Fibroblast of the aortic adventitia (primary cell): ENCODE data around the gene CPED1. TPM values are rescaled to one million over a fixed set of nuclear protein-coding genes. Genes with fewer than 3 reads are reported as not detected.
A peak's percentile ranks its signal among the peaks of the same experiment; 100 is the strongest.

Experiments used
- DNase-seq: peaks from one replicate; pipeline ENCODE4 v3.0.0-alpha.2; 2010; ENCODE audit warnings: low read depth
- H3K4me3 ChIP-seq: 2 replicates; pipeline ENCODE4 v1.5.1; 2011; ENCODE audit warnings: low read depth, mild to moderate bottlenecking, control low read depth, low read length, moderate library complexity
- CTCF ChIP-seq: IDR thresholded peaks from 2 replicates; pipeline ENCODE4 v1.5.1; 2011; ENCODE audit warnings: mild to moderate bottlenecking, low read length, control low read depth, inconsistent platforms; ENCODE audit not compliant: insufficient read depth
- total RNA-seq: library from RNA; depleted of rRNA; stranded (reverse); fragments of >200 nt; gene quantifications from 2 replicates; pipeline ENCODE4 v1.2.3, GENCODE V29; 2012; ENCODE audit warnings: low replicate concordance

Gene CPED1
- total RNA-seq, 1 donor = 119 TPM

DNA sequence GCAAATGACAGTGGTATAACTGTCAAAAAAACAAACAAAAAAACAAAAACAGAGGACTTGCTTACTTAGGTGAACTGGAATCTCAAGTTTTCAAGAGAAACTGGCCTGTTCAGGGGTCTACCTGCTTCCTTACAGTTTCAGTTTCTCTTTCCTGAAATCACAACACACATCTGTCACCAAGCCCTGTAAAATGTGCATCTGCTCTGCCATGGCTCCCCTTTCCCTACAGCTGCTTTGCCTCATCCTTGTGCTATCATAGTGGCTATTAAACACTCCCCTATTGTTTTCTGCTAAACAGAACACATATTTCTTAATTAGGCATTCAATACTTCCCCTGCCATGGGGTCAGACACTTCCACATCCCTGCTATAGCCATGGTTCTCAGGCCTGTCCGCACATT lies 37.6 kb downstream of the CPED1 start:
- TF ChIP-seq CTCF = no peak
- no peak for DNase-seq
- no peak overlapping the region for H3K4me3 ChIP-seq

DNA sequence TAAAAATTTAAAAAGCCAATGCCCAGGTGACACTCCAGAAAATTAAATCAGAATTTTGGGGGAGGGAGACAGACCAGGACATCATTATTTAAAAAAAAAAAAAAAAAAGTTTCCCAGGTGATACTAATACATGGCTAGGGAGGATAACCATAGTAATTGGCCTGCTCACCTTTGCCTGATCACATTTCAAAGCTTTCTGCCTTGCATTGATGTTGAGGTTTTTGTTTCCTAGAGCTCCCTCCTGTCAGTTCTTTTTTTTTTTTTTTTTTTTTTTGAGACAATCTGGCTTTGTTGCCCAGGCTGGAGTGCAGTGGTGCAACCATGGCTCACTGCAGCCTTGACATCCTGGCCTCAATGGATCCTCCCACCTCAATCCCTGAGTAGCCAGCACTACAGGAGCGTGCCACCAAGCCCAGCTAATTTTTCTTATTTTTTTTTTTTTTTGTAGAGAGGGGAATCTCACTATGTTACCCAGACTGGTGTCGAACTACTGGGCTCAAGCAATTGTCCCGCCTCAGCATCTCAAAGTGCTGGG lies 38.1 kb downstream of the CPED1 start:
- no peak for DNase-seq
- TF ChIP-seq CTCF = no peak
- H3K4me3 ChIP-seq = no peak overlapping the region

DNA sequence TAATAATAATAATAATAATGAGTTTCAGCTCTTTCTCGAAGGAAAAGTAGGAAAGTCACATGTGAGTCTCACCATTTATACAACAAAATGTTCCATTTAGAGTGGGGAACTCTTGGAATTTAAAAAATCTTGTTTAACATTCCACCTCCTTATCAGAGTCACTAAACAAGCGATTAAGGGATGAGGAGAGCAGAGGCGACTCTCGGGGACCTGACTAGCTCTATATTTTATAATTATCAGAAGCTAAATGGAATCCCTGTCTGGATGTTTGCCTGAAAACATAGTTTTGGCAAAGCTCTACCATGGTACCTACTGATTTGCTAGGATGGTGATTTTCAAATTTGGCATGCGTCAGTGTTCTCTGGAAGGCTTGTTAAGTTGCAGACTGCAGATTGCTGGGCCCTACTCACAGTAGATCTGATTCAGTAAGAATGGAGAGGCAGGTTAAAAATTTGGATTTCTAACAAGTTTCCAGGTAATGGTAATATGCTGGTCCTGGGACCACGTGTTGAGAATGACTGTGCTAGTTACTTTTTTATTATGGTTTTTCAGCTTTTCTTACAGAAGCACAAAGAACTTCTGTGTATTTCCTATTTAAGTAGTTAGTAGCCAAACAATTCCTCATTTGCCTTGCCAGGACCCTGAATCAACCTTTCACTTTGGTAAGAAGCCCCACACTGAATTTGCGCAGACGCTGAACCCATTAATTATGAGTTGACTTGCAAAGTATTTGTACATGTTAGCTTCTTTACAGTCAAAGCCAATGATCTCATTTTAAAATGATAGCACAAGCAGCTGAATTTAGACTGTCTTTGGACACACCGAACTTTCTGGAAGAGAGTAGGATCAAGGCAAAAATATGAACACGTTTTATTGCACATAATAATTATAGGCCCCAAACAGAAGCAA lies 39.5 kb downstream of the CPED1 start:
- DNase-seq = peak; percentile 35
- no peak for TF ChIP-seq CTCF
- no peak overlapping the region for H3K4me3 ChIP-seq

GRCh38 chr7:121029302-121029701 lies 40.8 kb downstream of the CPED1 start:
- H3K4me3 ChIP-seq = no peak overlapping the region
- no peak for DNase-seq
- no peak for TF ChIP-seq CTCF

GRCh38 chr7:121030308-121030707 lies 41.8 kb downstream of the CPED1 start:
- H3K4me3 ChIP-seq = no peak overlapping the region
- TF ChIP-seq CTCF = no peak
- no peak for DNase-seq

DNA sequence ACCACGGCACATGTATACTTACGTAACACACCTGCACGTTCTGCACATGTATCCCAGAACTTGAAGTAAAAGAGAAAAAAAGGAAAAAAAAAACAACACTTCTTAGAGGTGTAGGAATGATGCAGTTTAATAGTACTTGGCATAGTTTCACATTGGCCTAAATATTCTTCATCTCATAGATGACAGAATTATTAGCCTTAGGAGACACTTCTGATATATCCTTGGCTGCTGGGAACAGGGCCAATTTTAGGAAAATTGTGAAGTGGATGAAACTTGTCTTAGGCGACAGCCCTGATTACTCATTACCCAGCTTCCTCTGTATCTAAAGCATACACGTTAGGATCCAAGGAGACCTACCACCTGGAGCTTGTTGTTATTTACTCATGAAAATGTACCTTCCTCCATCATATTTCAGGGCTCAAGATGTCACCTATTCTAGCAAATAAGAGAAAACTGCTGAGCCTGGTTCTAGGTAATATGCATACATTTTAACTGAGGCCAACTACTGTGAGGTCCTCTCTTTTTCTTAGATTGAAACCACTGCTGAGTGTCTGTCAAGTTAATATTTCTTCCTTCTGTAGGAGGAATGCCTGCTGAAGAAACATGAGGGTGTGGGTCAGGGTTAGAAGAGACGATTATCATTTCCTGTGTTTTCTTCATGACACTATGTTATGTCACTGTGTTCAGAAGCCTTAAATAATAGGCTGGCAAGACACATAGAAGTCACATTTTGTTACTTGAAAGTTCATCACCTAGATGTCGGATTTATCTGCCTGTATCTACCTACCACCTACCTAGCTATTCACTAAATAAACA lies 44.3 kb downstream of the CPED1 start:
- DNase-seq = no peak
- TF ChIP-seq CTCF = no peak
- no peak overlapping the region for H3K4me3 ChIP-seq
